Mesenchymal stem cell (in vitro differentiated cells and primary cell): ENCODE measurements around the gene DENND1B.

ENCODE experiments used
- DNase-seq: peaks from one replicate; pipeline ENCODE4 v3.0.0-alpha.2; 2013
- H2AFZ ChIP-seq: one replicate; pipeline ENCODE4 v1.6.1; 2013; ENCODE audit warnings: low read depth, mild to moderate bottlenecking, control low read depth, inconsistent platforms, low read length, moderate library complexity
- H2AK5ac ChIP-seq: 2 replicates; pipeline ENCODE4 v1.6.1; 2013; ENCODE audit warnings: low read length, moderate library complexity, mild to moderate bottlenecking, inconsistent platforms; ENCODE audit not compliant: severe bottlenecking
- H2BK120ac ChIP-seq: one replicate; pipeline ENCODE4 v1.6.1; 2013; ENCODE audit warnings: low read depth, mild to moderate bottlenecking, inconsistent platforms, low read length, moderate library complexity
- H2BK12ac ChIP-seq, 2 experiments: one replicate each; pipeline ENCODE4 v1.6.1; 2013; ENCODE audit warnings: inconsistent platforms in 2 of 2, low read length in 2 of 2, mild to moderate bottlenecking in 2 of 2, moderate library complexity in 2 of 2, control low read depth in 1 of 2
- H2BK15ac ChIP-seq: one replicate; pipeline ENCODE4 v1.6.1; 2013; ENCODE audit warnings: mild to moderate bottlenecking, low read depth, inconsistent platforms; ENCODE audit not compliant: poor library complexity, severe bottlenecking
- H2BK5ac ChIP-seq: 2 replicates; pipeline ENCODE4 v1.6.1; 2013; ENCODE audit warnings: low read depth, mild to moderate bottlenecking, low read length, control low read depth, inconsistent platforms; ENCODE audit not compliant: poor library complexity, severe bottlenecking
- H3K14ac ChIP-seq, 2 experiments: one replicate each; pipeline ENCODE4 v1.6.1; 2013; ENCODE audit warnings: inconsistent platforms in 2 of 2, low read length in 2 of 2, control low read depth in 1 of 2, mild to moderate bottlenecking in 1 of 2, moderate library complexity in 1 of 2
- H3K18ac ChIP-seq, 2 experiments: one replicate each; pipeline ENCODE4 v1.6.1; 2013; ENCODE audit warnings: inconsistent platforms in 2 of 2, low read length in 2 of 2, control low read depth in 1 of 2, low read depth in 1 of 2, mild to moderate bottlenecking in 1 of 2
- H3K23ac ChIP-seq, 2 experiments: one replicate each; pipeline ENCODE4 v1.6.1; 2013; ENCODE audit warnings: inconsistent platforms in 2 of 2, low read length in 2 of 2, mild to moderate bottlenecking in 2 of 2, moderate library complexity in 2 of 2, control low read depth in 1 of 2
- H3K27ac ChIP-seq: 2 replicates; pipeline ENCODE4 v1.5.1; 2013; ENCODE audit warnings: mild to moderate bottlenecking, moderate library complexity, low read length, control low read depth, inconsistent platforms; ENCODE audit not compliant: poor library complexity, severe bottlenecking
- H3K27me3 ChIP-seq, 2 experiments: 2 replicates each; pipeline versions ENCODE4 v1.6.1 to v1.7.0; 2013; ENCODE audit warnings: low read length in 2 of 2, mild to moderate bottlenecking in 2 of 2, moderate library complexity in 2 of 2, control low read depth in 1 of 2, inconsistent platforms in 1 of 2; ENCODE audit not compliant: control insufficient read depth in 1 of 2, insufficient read depth in 1 of 2
- H3K36me3 ChIP-seq, 2 experiments: 2 replicates each; pipeline versions ENCODE4 v1.6.1 to v1.7.0; 2013; ENCODE audit warnings: low read length in 2 of 2, control low read depth in 1 of 2, inconsistent platforms in 1 of 2, low read depth in 1 of 2, mild to moderate bottlenecking in 1 of 2; ENCODE audit not compliant: insufficient read depth in 2 of 2, control insufficient read depth in 1 of 2
- H3K4ac ChIP-seq, 2 experiments: one replicate each; pipeline ENCODE4 v1.6.1; 2013; ENCODE audit warnings: inconsistent platforms in 2 of 2, low read length in 2 of 2, mild to moderate bottlenecking in 2 of 2, moderate library complexity in 2 of 2, control low read depth in 1 of 2, low read depth in 1 of 2
- H3K4me1 ChIP-seq: 2 replicates; pipeline ENCODE4 v1.6.1; 2013; ENCODE audit warnings: low read depth, low read length, control low read depth; ENCODE audit not compliant: control insufficient read depth, insufficient read depth
- H3K4me2 ChIP-seq: 2 replicates; pipeline ENCODE4 v1.6.1; 2013; ENCODE audit warnings: low read length, mild to moderate bottlenecking, inconsistent platforms; ENCODE audit not compliant: poor library complexity, severe bottlenecking
- H3K4me3 ChIP-seq, 2 experiments: 2 replicates each; pipeline versions ENCODE4 v1.5.1 to v1.7.0; 2013; ENCODE audit warnings: low read length in 2 of 2, mild to moderate bottlenecking in 2 of 2, control low read depth in 1 of 2, low read depth in 1 of 2; ENCODE audit not compliant: insufficient read depth in 1 of 2
- H3K79me1 ChIP-seq: replicated peaks from 2 replicates; pipeline ENCODE4 v1.6.1; 2013; ENCODE audit warnings: mild to moderate bottlenecking, control low read depth, low read length, inconsistent platforms; ENCODE audit not compliant: poor library complexity, severe bottlenecking
- H3K9ac ChIP-seq: 2 replicates; pipeline ENCODE4 v1.7.0; 2013; ENCODE audit warnings: mild to moderate bottlenecking, low read length, moderate library complexity
- H3K9me3 ChIP-seq: 2 replicates; pipeline ENCODE4 v1.7.0; 2013; ENCODE audit warnings: mild to moderate bottlenecking, low read length; ENCODE audit not compliant: control insufficient read depth
- H4K8ac ChIP-seq: one replicate; pipeline ENCODE4 v1.6.1; 2013; ENCODE audit warnings: inconsistent platforms, mild to moderate bottlenecking, low read length, moderate library complexity
- H4K91ac ChIP-seq: one replicate; pipeline ENCODE4 v1.6.1; 2013; ENCODE audit warnings: mild to moderate bottlenecking, low read length, inconsistent platforms
- WGBS: methylation state at CpG from one replicate; pipeline ENCODE4 v1.1.7; 2013; ENCODE audit warnings: mixed read lengths; 5-methylcytosine and 5-hydroxymethylcytosine counted together

Gene DENND1B

DNA sequence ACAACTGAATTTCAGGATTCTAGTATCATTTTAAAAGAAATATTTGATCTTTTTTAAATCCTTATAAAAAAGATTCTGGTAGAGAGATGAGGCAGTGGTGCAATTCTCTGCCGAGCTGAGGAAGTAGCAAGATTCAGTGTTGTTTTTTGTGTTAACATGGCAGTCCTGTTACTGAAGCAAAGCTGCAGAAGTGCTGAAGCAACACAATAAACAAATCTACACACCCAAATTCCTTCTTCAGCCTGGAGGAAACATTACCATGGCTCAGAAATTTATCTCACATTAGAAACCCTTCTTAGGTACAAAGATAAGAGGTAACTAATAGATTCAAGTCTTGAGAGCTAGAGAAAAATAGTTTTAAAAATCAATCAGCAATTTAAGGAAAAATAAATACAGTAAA, 216.0 kb downstream of the DENND1B start:
- Histone ChIP-seq H3K18ac (no peak overlapping the region), H2BK120ac (no peak overlapping the region), H2BK12ac (no peak overlapping the region), H3K79me1 (no peaks in the 10 kb centered on the region), H2AFZ (no peak overlapping the region), H4K8ac (no peak overlapping the region), H2AK5ac (no peak overlapping the region), H3K4ac (no peak overlapping the region), H2BK5ac (no peak overlapping the region), H3K27ac (no peak overlapping the region), H3K4me1 (no peaks in the 10 kb centered on the region), H4K91ac (no peak overlapping the region), H3K4me3 (no peak overlapping the region), H2BK15ac (no peak overlapping the region), H3K4me2 (no peak overlapping the region), H3K14ac (no peak overlapping the region), H3K27me3 (no peaks in the 10 kb centered on the region), H3K36me3 (no peaks in the 10 kb centered on the region), H3K9ac (no peak overlapping the region), H3K23ac (no peak overlapping the region), H3K9me3 (peaks cover 5% of the 10 kb centered on the region)
- DNase-seq, result peak; percentile 5
- WGBS, result no CpG with 5 or more reads among the region's 1 CpG

DNA sequence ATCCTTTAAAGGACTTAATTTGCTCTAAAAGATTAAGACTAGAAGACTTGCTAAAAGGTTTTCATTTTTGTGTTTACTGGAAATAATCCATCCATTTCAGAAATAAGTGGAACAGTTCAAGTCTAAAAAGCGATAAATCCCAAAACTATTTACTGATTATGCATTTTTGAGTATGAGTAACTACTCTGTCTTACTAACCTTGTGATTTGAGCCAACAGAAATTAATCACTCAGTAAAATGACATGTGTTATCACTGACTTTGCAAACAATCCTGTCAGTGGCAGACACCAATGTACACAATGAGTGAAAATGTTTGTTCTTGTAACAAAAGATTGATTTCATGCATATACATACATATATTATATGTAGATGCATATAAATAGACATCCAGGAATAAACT, 218.0 kb downstream of the DENND1B start:
- Histone ChIP-seq H4K91ac (no peak overlapping the region), H3K4ac (no peak overlapping the region)

DNA sequence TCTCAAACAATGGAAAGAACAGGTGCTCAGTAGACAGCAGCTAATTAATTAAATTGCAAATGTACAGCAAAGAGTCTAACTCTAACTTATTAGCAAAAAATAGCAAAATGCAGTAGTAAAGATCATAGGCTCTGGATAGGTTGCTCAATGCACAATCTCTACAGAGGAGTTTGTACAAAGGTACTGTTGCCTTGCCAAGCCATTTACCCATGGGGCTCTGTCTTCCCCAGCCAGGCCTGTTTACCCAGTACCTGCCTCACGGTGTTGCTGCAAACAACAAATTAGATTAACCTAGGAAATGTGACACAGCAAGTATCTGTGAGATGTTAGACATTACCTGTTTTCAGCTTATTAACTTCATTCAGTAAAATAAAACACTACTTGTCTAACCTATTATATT, 222.0 kb downstream of the DENND1B start:
- DNase-seq, result no peak
- no peak overlapping the region for H2BK120ac ChIP-seq
- H3K4me2 ChIP-seq, result no peak overlapping the region
- 0% methylated on average over 1 of the region's 1 CpG for WGBS
- no peak overlapping the region for H3K9ac ChIP-seq
- no peak overlapping the region for H3K4ac ChIP-seq
- no peak overlapping the region for H2BK15ac ChIP-seq
- H3K14ac ChIP-seq, result no peak overlapping the region
- no peaks in the 10 kb centered on the region for H3K36me3 ChIP-seq
- H2BK5ac ChIP-seq, result no peak overlapping the region
- H3K23ac ChIP-seq, result no peak overlapping the region
- no peak overlapping the region for H3K4me3 ChIP-seq
- no peak overlapping the region for H2BK12ac ChIP-seq
- no peaks in the 10 kb centered on the region for H3K4me1 ChIP-seq
- H3K18ac ChIP-seq, result no peak overlapping the region
- no peak overlapping the region for H4K8ac ChIP-seq
- H3K79me1 ChIP-seq, result no peaks in the 10 kb centered on the region
- H2AFZ ChIP-seq, result no peak overlapping the region
- no peaks in the 10 kb centered on the region for H3K27me3 ChIP-seq
- H2AK5ac ChIP-seq, result no peak overlapping the region
- no peaks in the 10 kb centered on the region for H3K9me3 ChIP-seq
- no peak overlapping the region for H4K91ac ChIP-seq
- no peak overlapping the region for H3K27ac ChIP-seq

More for the DNA sequence above, 218.0 kb downstream of the DENND1B start:
- Histone ChIP-seq H3K79me1 (no peaks in the 10 kb centered on the region), H3K18ac (no peak overlapping the region), H4K8ac (no peak overlapping the region), H3K4me2 (no peak overlapping the region), H2BK120ac (no peak overlapping the region), H3K23ac (no peak overlapping the region), H3K27ac (no peak overlapping the region), H2BK12ac (no peak overlapping the region), H3K14ac (no peak overlapping the region), H2BK15ac (no peak overlapping the region), H3K36me3 (no peaks in the 10 kb centered on the region), H3K9me3 (no peaks in the 10 kb centered on the region), H3K4me3 (no peak overlapping the region), H2AFZ (no peak overlapping the region), H2AK5ac (no peak overlapping the region), H3K9ac (peak overlapping the region; percentile 11), H3K27me3 (no peaks in the 10 kb centered on the region), H2BK5ac (no peak overlapping the region), H3K4me1 (no peaks in the 10 kb centered on the region)
- WGBS, result no CpG with 5 or more reads among the region's 1 CpG
- peak; percentile 22 for DNase-seq

DNA sequence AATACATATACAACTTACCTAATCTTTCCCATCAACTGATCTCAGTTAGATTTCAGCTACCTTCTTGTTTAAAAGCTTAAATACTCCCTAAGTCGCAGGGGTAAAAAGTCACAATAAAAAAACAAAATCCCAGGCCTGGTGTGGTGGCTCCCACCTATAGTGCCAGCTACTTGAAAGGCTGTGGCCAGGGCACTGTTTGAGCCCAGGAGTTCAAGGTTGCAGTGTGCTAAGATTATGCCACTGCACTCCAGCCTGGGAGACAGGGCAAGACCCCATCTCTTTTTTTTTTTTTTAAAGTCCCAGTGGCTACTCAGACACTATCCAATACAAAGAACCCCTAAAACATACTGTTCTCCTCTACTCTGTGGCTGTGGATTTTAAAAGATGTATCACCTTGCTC, 228.3 kb downstream of the DENND1B start:
- Histone ChIP-seq H2BK5ac (no peak overlapping the region), H3K9ac (no peak overlapping the region), H3K4me1 (no peaks in the 10 kb centered on the region), H4K8ac (no peak overlapping the region), H3K27me3 (no peaks in the 10 kb centered on the region), H2BK15ac (no peak overlapping the region), H2BK12ac (no peak overlapping the region), H3K23ac (no peak overlapping the region), H3K4me2 (no peak overlapping the region), H3K9me3 (no peaks in the 10 kb centered on the region), H3K14ac (no peak overlapping the region), H4K91ac (no peak overlapping the region), H2AFZ (no peak overlapping the region), H3K4me3 (no peak overlapping the region), H3K27ac (no peak overlapping the region), H2AK5ac (no peak overlapping the region), H3K36me3 (no peaks in the 10 kb centered on the region), H3K79me1 (no peaks in the 10 kb centered on the region), H3K18ac (no peak overlapping the region), H2BK120ac (no peak overlapping the region), H3K4ac (no peak overlapping the region)
- 96% methylated on average over 1 of the region's 1 CpG for WGBS
- no peak for DNase-seq
